ENCODE results near the gene AK3. TPM values are rescaled to one million over a fixed set of nuclear protein-coding genes. Genes with fewer than 3 reads are reported as not detected.

AK3 gene
- polyA plus RNA-seq, 1 donor (not counting 4 experiments of a cell fraction or from before 2014, with no cell fraction given) = 45.8 TPM

DNA sequence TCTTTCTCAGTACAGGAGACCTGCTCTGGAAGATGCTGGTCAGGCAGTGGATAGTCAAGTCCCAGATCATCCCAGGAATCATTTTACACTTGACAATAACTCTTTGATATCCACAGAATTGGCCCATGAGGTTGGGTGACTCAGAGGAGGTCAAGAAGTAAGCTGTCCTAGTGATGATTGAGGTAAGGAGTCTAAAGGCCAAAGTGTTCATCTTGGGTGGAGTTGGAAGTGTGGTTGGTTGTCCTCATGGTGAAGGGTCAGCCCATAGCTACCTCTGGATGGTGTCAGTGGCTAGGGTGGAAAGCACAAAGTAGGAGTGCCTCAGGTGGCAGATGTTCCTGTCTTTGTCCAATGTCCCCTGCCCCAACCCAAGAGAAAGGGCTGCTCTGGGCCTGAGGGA lies 27.7 kb upstream of the AK3 start:
- no peak for DNase-seq (ENCODE audit: low read depth, low spot score)
- Histone ChIP-seq H3K9me1 (ENCODE audit: control insufficient read depth, extremely low read depth, insufficient read depth, low read length) (no peaks in the 10 kb centered on the region), H3K4me1 (ENCODE audit: control insufficient read depth, extremely low read depth, insufficient read depth, low read length) (peaks cover 5% of the 10 kb centered on the region), H3K9me3 (ENCODE audit: control insufficient read depth, low read depth, low read length) (no peaks in the 10 kb centered on the region), H3K36me3 (ENCODE audit: control insufficient read depth in 2 of 2, extremely low read depth in 1 of 2, insufficient read depth in 2 of 2, low read length in 2 of 2) (no peaks in the 10 kb centered on the region), H3K27me3 (ENCODE audit: control insufficient read depth, extremely low read depth, insufficient read depth, low read length) (no peaks in the 10 kb centered on the region), H3K4me3 (ENCODE audit: control insufficient read depth in 2 of 3, extremely low read depth in 1 of 3, insufficient read depth in 2 of 3, low read depth in 1 of 3, low read length in 3 of 3) (no peak overlapping the region), H4K20me1 (ENCODE audit: control insufficient read depth, extremely low read depth, insufficient read depth, low read length) (no peaks in the 10 kb centered on the region), H3K4me2 (ENCODE audit: control insufficient read depth, extremely low read depth, insufficient read depth, low read depth, low read length) (no peak overlapping the region), H3K79me2 (ENCODE audit: control insufficient read depth, insufficient read depth, low read length) (no peaks in the 10 kb centered on the region), H2AFZ (ENCODE audit: control insufficient read depth, low read length) (no peak overlapping the region), H3K27ac (ENCODE audit: control insufficient read depth, insufficient read depth, low read length) (no peak overlapping the region), H3K9ac (ENCODE audit: control insufficient read depth, extremely low read depth, insufficient read depth, low read length) (no peak overlapping the region)
- dilution Hi-C loops (cut with MboI; ENCODE audit: extremely low pct_ligation_motif_present, low sequenced_read_pairs) = no loop called here
- no peak for FAIRE-seq
- TF ChIP-seq, protein P1, sequence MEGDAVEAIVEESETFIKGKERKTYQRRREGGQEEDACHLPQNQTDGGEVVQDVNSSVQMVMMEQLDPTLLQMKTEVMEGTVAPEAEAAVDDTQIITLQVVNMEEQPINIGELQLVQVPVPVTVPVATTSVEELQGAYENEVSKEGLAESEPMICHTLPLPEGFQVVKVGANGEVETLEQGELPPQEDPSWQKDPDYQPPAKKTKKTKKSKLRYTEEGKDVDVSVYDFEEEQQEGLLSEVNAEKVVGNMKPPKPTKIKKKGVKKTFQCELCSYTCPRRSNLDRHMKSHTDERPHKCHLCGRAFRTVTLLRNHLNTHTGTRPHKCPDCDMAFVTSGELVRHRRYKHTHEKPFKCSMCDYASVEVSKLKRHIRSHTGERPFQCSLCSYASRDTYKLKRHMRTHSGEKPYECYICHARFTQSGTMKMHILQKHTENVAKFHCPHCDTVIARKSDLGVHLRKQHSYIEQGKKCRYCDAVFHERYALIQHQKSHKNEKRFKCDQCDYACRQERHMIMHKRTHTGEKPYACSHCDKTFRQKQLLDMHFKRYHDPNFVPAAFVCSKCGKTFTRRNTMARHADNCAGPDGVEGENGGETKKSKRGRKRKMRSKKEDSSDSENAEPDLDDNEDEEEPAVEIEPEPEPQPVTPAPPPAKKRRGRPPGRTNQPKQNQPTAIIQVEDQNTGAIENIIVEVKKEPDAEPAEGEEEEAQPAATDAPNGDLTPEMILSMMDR (optimal IDR thresholded peaks at IDR 0.05 in 1 of 3, IDR thresholded peaks at IDR 0.05 in 1 of 3, conservative IDR thresholded peaks at IDR 0.05 in 1 of 3; ENCODE audit: extremely low read depth in 1 of 3, insufficient read depth in 2 of 3, low read length in 3 of 3) = no peak
- no peak for TF ChIP-seq EZH2 (IDR thresholded peaks at IDR 0.05; ENCODE audit: low read length)

- Histone ChIP-seq H3K27ac (ENCODE audit: control insufficient read depth, insufficient read depth, low read length) (no peak overlapping the region), H3K79me2 (ENCODE audit: control insufficient read depth, insufficient read depth, low read length) (no peaks in the 10 kb centered on the region), H3K9me1 (ENCODE audit: control insufficient read depth, extremely low read depth, insufficient read depth, low read length) (no peaks in the 10 kb centered on the region), H3K9me3 (ENCODE audit: control insufficient read depth, low read depth, low read length) (no peaks in the 10 kb centered on the region), H3K9ac (ENCODE audit: control insufficient read depth, extremely low read depth, insufficient read depth, low read length) (no peak overlapping the region), H3K4me3 (ENCODE audit: control insufficient read depth in 2 of 3, extremely low read depth in 1 of 3, insufficient read depth in 2 of 3, low read depth in 1 of 3, low read length in 3 of 3) (no peak overlapping the region), H3K27me3 (ENCODE audit: control insufficient read depth, extremely low read depth, insufficient read depth, low read length) (no peaks in the 10 kb centered on the region), H2AFZ (ENCODE audit: control insufficient read depth, low read length) (no peak overlapping the region), H3K4me2 (ENCODE audit: control insufficient read depth, extremely low read depth, insufficient read depth, low read depth, low read length) (no peak overlapping the region), H3K4me1 (ENCODE audit: control insufficient read depth, extremely low read depth, insufficient read depth, low read length) (peaks cover 8% of the 10 kb centered on the region), H3K36me3 (ENCODE audit: control insufficient read depth in 2 of 2, extremely low read depth in 1 of 2, insufficient read depth in 2 of 2, low read length in 2 of 2) (no peaks in the 10 kb centered on the region), H4K20me1 (ENCODE audit: control insufficient read depth, extremely low read depth, insufficient read depth, low read length) (no peaks in the 10 kb centered on the region)
- dilution Hi-C loops (cut with MboI; ENCODE audit: extremely low pct_ligation_motif_present, low sequenced_read_pairs) = no loop called here
- DNase-seq (ENCODE audit: low read depth, low spot score) (no peak), FAIRE-seq (no peak)
- TF ChIP-seq, protein P1 (optimal IDR thresholded peaks at IDR 0.05 in 1 of 3, IDR thresholded peaks at IDR 0.05 in 1 of 3, conservative IDR thresholded peaks at IDR 0.05 in 1 of 3; ENCODE audit: extremely low read depth in 1 of 3, insufficient read depth in 2 of 3, low read length in 3 of 3) = no peak
- TF ChIP-seq EZH2 (IDR thresholded peaks at IDR 0.05; ENCODE audit: low read length) = no peak
These were observed 23.0 kb upstream of the AK3 start for GRCh38 chr9:4764033-4764432.
